ENCODE measurements around the gene MAPK9.

Gene MAPK9

DNA sequence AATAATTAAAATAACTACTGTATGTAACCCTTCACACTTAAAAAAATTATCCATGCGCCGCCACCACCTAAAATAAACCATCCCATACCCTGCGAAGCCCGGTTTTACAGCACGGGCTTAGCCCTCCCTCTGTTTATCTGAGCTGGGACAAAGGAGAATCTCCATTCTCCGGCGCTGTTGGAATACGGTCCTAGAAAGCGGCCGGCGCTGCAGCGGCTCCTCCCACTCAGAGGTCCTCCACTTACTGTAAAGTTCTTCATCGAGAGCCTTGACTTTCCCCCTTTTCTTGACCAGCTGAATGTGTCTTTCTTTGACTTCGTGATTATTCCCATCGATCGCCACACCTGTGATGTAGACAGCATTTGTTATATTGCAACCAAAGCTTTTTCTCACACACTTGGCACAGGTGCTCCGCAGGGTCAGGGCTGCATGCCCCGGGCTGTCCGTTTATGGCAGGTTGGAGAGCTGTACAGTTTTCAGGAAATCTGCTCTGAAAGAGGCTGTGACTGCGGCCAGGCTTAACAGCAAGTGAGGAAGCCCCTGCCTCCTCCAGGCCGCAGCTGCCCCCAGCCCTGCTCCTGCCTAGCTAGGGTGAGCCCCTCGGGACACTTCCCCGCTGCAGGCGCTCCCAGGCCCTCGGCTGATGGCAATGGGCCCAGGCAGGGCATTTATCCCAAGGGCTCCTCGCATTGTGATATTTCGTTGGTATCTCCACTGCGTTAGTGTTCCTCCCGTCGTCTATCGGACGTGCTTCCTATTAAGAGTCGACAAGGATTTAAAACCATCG is 44.5 kb upstream of the MAPK9 start:
- H3K4me3 ChIP-seq (ENCODE audit: low read depth, low read length): no peak overlapping the region
- TF ChIP-seq, protein P1, sequence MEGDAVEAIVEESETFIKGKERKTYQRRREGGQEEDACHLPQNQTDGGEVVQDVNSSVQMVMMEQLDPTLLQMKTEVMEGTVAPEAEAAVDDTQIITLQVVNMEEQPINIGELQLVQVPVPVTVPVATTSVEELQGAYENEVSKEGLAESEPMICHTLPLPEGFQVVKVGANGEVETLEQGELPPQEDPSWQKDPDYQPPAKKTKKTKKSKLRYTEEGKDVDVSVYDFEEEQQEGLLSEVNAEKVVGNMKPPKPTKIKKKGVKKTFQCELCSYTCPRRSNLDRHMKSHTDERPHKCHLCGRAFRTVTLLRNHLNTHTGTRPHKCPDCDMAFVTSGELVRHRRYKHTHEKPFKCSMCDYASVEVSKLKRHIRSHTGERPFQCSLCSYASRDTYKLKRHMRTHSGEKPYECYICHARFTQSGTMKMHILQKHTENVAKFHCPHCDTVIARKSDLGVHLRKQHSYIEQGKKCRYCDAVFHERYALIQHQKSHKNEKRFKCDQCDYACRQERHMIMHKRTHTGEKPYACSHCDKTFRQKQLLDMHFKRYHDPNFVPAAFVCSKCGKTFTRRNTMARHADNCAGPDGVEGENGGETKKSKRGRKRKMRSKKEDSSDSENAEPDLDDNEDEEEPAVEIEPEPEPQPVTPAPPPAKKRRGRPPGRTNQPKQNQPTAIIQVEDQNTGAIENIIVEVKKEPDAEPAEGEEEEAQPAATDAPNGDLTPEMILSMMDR (IDR thresholded peaks at IDR 0.05; ENCODE audit: low read depth, low read length): no peak
- no peaks in the 10 kb centered on the region for H3K27me3 ChIP-seq (ENCODE audit: insufficient read depth, low read depth, severe bottlenecking)
- no peaks in the 10 kb centered on the region for H3K9me3 ChIP-seq (ENCODE audit: severe bottlenecking)
- no peak for DNase-seq
- no peak overlapping the region for H3K27ac ChIP-seq
- H3K36me3 ChIP-seq: no peaks in the 10 kb centered on the region

DNA sequence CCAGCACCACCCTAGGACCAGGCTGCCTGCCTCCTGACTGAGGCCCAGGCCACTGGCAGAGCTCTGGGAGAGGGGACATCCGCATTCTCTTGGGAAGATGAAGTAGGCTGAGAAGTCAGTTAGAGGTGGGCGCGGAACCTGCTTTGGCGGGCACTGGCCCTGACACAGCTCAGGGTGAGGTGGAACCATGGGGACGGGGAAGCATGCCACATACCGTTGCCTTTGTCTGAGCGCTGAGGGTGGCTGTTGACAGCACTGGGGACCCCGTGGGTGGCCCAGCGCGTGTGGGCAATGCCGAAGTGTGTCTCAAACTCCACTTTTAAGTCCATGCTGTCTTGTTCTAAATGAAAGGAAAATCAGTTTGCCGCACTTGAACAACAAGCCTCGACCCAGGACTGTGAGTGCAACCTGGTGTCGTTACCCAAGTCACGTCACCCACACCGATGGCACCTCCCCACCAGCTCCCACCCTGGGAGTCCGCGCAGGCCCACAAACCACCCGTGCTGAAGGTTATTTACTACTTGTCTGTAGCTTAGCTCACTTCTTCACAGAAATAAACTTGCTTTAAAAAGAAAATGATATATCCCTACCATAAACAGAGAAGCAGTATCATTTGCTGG is 43.8 kb upstream of the MAPK9 start:
- DNase-seq: no peak
- TF ChIP-seq, protein P1 (IDR thresholded peaks at IDR 0.05; ENCODE audit: low read depth, low read length): no peak
- Histone ChIP-seq H3K4me3 (ENCODE audit: low read depth, low read length) (no peak overlapping the region), H3K27me3 (ENCODE audit: insufficient read depth, low read depth, severe bottlenecking) (no peaks in the 10 kb centered on the region), H3K36me3 (no peaks in the 10 kb centered on the region), H3K27ac (no peak overlapping the region), H3K9me3 (ENCODE audit: severe bottlenecking) (no peaks in the 10 kb centered on the region)

DNA sequence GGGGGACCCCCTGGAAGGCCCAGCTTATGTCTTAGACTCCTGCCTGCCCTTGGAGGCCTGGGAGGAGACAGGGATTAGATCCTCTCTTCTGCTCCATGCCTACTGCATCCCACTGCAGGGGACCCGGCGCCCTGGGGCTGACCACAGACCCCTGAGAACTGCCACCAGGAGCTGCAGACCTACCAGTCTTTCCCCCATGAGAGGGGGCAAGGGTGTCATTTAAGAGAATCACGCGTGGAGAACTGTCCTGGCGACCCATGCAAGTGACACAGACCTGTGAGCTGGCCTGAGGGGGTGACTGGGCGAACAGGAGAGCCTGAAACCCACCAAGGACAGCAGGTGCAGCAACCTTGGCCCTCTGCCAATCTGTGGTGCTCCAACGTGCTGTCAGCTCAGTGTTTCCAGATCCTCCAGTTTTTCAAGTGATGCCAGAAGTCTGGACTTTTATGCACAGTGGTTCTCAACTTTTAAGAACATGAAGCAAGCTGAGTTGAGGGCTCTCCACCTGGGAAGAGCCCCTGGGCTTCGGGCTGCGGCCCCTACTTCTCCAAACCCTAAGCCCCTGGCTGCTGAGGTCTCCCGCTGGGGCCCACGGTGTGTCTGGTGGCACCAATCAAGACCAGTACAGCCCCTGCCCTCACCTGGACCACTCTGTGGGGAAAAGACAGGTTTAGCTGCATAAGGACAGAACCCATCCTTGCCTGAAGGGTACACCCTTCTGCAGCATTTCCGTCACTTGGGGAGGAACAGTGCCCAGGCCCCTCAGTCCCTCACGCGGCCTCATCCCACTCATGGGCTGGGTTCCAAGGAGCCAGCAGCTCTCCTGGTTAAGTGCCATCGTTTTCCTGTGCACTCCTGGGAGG is 43.1 kb upstream of the MAPK9 start:
- no peaks in the 10 kb centered on the region for H3K36me3 ChIP-seq
- no peak overlapping the region for H3K4me3 ChIP-seq (ENCODE audit: low read depth, low read length)
- no peak overlapping the region for H3K27ac ChIP-seq
- TF ChIP-seq, protein P1 (IDR thresholded peaks at IDR 0.05; ENCODE audit: low read depth, low read length): no peak
- no peak for DNase-seq
- H3K9me3 ChIP-seq (ENCODE audit: severe bottlenecking): no peaks in the 10 kb centered on the region
- H3K27me3 ChIP-seq (ENCODE audit: insufficient read depth, low read depth, severe bottlenecking): no peaks in the 10 kb centered on the region

DNA sequence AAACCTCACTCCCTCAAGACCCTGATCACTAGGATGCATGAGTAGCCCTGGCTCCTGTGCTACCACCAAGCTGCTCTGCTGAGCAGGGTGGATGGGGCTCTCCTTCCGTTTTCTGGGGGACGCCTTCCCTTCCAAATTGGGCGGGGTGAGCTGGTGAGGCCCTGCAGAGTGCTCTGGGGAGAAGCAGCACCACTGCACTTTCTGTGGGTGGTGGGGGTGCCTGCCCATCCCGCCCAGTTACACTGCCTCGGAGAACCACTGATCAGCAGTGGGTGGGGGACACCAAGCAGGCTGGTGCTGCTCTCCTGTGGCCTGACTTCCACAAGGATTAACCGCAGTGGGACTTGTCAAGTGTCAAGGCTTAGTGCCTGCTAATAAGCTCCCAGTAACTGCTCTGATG is 42.3 kb upstream of the MAPK9 start:
- TF ChIP-seq, protein P1 (IDR thresholded peaks at IDR 0.05; ENCODE audit: low read depth, low read length): no peak
- no peak overlapping the region for H3K4me3 ChIP-seq (ENCODE audit: low read depth, low read length)
- peak; percentile 30 for DNase-seq
- H3K9me3 ChIP-seq (ENCODE audit: severe bottlenecking): no peaks in the 10 kb centered on the region
- no peak overlapping the region for H3K27ac ChIP-seq
- no peaks in the 10 kb centered on the region for H3K36me3 ChIP-seq
- no peaks in the 10 kb centered on the region for H3K27me3 ChIP-seq (ENCODE audit: insufficient read depth, low read depth, severe bottlenecking)

DNA sequence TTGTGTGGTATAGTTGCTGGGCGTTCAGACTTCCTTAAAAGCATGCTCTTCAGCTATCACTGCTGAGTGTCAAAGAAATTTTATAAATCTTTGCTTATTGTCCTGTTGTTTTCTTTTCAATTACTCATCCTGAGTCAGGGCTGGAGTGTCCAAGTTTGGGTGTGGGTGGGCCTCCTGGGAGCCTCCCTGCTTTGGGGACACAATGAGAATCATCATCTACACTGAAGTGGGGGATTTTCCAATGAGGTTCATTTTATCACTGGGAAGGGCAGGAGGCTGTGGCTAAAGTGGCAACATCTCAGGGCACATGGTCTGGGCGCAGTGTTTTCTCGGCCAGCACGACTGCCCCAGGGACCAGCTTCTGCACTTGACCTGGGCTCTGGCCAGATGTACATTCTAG is 41.8 kb upstream of the MAPK9 start:
- DNase-seq: no peak
- no peaks in the 10 kb centered on the region for H3K36me3 ChIP-seq

More for the DNA sequence above, 41.8 kb upstream of the MAPK9 start:
- H3K4me3 ChIP-seq (ENCODE audit: low read depth, low read length): no peak overlapping the region
- TF ChIP-seq, protein P1 (IDR thresholded peaks at IDR 0.05; ENCODE audit: low read depth, low read length): no peak
- no peaks in the 10 kb centered on the region for H3K27me3 ChIP-seq (ENCODE audit: insufficient read depth, low read depth, severe bottlenecking)
- H3K27ac ChIP-seq: no peak overlapping the region
- H3K9me3 ChIP-seq (ENCODE audit: severe bottlenecking): no peaks in the 10 kb centered on the region

All from WERI-Rb-1 (cell line).